Subcutaneous adipose tissue (tissue), 4 donors: ENCODE data around the gene CRACR2A. TPM values are rescaled to one million over a fixed set of nuclear protein-coding genes. Genes with fewer than 3 reads are reported as not detected.

ENCODE experiments used
- CTCF ChIP-seq: fragments of 450-650 bp; IDR thresholded peaks from one replicate; pipeline ENCODE4 v1.5.1; 2016; ENCODE audit warnings: low read depth, mild to moderate bottlenecking, control low read depth, antibody characterized with exemption, moderate library complexity
- total RNA-seq, 4 donors: library from RNA; depleted of rRNA; stranded (reverse); fragments of >200 nt; gene quantifications; one replicate each; pipeline ENCODE4 v1.1.0, GENCODE V29; 2016

Gene CRACR2A
- total RNA-seq, 4 donors from 2014 or later = 3.8 to 6.8 (median 6.2) TPM

- TF ChIP-seq CTCF = no peak
Measured at GRCh38 chr12:3603576-3603975, 149.3 kb downstream of the CRACR2A start.

GRCh38 chr12:3602488-3602887 lies 150.4 kb downstream of the CRACR2A start:
- no peak for TF ChIP-seq CTCF

GRCh38 chr12:3601461-3602150 lies 151.3 kb downstream of the CRACR2A start:
- no peak for TF ChIP-seq CTCF

GRCh38 chr12:3600951-3601350 lies 152.0 kb downstream of the CRACR2A start:
- no peak for TF ChIP-seq CTCF

GRCh38 chr12:3600039-3600720 lies 152.7 kb downstream of the CRACR2A start:
- no peak for TF ChIP-seq CTCF

GRCh38 chr12:3598896-3599860 lies 153.7 kb downstream of the CRACR2A start:
- TF ChIP-seq CTCF = no peak
